SK-N-MC (cell line): ENCODE measurements around the gene IFI30.

Experiments
- DNase-seq: peaks from one replicate; pipeline ENCODE4 v3.0.0-alpha.2; 2011; ENCODE audit warnings: low read depth, low spot score
- H3K27ac ChIP-seq: fragments of 200-600 bp; sonication (generic); 2 replicates; pipeline ENCODE4 v1.5.1; 2016; ENCODE audit warnings: mixed run types
- H3K36me3 ChIP-seq: fragments of 200-600 bp; sonication (generic); 2 replicates; pipeline ENCODE4 v1.6.1; 2017; ENCODE audit warnings: antibody characterized with exemption, low read length, mixed read lengths; ENCODE audit not compliant: insufficient read depth
- H3K4me3 ChIP-seq: fragments of 200-600 bp; sonication (generic); 2 replicates; pipeline ENCODE4 v1.5.1; 2016
- H3K9ac ChIP-seq: fragments of 200-600 bp; sonication (generic); 2 replicates; pipeline ENCODE4 v1.8.0; 2017; ENCODE audit warnings: mixed run types, mixed read lengths; ENCODE audit not compliant: insufficient read length
- H3K9me3 ChIP-seq: fragments of 200-600 bp; sonication (generic); 2 replicates; pipeline ENCODE4 v1.6.1; 2017; ENCODE audit warnings: low read depth, mild to moderate bottlenecking, antibody characterized with exemption, low read length, moderate library complexity, mixed read lengths
- EZH2 ChIP-seq: fragments of 200-600 bp; sonication (generic); IDR thresholded peaks from one replicate; pipeline ENCODE4 v1.6.1; 2017; ENCODE audit warnings: antibody characterized with exemption
- FOXP2 ChIP-seq: optimal IDR thresholded peaks from 2 replicates; pipeline ENCODE3; 2011; ENCODE audit warnings: mild to moderate bottlenecking, moderate library complexity; ENCODE audit not compliant: insufficient read depth; ENCODE audit errors: extremely low read length, control extremely low read depth
- POLR2AphosphoS5 ChIP-seq: IDR thresholded peaks from 2 replicates; pipeline ENCODE4 v1.6.1; 2012; ENCODE audit warnings: mild to moderate bottlenecking, low read depth, low read length, borderline replicate concordance

IFI30 gene

GRCh38 chr19:18135712-18136584 is 37.7 kb upstream of the IFI30 start:
- Histone ChIP-seq H3K9me3 (no peaks in the 10 kb centered on the region), H3K36me3 (peaks cover 8% of the 10 kb centered on the region; the same call in 1 of the 2 replicates)
- TF ChIP-seq EZH2 (no peak), POLR2AphosphoS5 (no peak), FOXP2 (no peak)

DNA sequence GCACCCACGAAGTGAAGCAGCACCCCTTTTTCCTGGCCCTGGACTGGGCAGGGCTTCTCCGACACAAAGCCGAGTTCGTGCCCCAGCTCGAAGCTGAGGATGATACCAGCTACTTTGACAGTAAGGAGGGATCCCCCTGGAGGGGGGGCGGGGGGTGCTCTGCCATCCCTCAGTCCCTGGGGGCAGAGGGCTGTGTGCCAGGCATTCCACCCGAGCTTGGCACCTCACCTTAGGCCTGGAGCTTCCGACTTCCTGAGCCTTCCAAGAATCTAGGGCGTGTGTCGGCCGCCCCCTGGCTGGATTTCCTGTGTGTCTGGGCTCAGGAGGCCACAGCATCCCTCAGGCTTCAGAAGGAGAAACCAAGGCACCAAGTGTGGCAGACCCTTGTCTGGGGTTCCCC is 36.4 kb upstream of the IFI30 start:
- Histone ChIP-seq H3K9me3 (no peaks in the 10 kb centered on the region), H3K36me3 (peaks cover 11% of the 10 kb centered on the region; the same call in 1 of the 2 replicates), H3K27ac (no peak overlapping the region), H3K9ac (no peak overlapping the region), H3K4me3 (no peak overlapping the region)
- no peak for DNase-seq
- no peak for TF ChIP-seq FOXP2
- no peak for TF ChIP-seq EZH2
- TF ChIP-seq POLR2AphosphoS5 = no peak

More at GRCh38 chr19:18135712-18136584, 37.7 kb upstream of the IFI30 start:
- Histone ChIP-seq H3K27ac (no peak overlapping the region), H3K4me3 (no peak overlapping the region), H3K9ac (no peak overlapping the region)
- no peak for DNase-seq

DNA sequence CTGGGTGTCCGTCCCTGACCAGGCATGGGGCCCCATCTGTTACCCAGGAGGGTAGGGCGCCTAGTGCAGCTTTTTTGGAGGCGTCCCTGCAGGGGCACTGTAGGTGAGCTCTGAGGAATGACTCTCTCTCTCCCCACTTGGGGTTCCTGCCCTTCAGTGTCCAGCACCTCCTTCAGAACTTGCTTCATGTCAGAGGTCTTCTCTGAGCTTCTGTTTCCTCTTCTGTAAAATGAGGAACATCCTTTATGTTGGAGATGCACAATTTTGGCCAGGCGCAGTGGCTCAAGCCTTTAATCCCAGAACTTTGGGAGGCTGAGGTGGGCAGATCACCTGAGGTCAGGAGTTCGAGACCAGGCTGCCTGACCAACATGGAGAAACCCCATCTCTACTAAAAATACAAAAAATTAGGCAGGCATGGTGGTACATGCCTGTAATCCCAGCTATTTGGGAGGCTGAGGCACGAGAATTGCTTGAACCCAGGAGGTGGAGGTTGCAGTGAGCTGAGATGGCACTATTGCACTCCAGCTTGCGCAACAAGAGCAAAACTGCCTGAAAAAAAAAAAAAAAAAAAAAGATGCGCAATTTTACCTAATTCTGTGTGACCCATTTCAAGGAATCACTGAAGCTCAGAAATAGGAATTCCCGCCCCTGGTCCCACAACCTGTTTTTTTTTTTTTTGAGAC is 35.8 kb upstream of the IFI30 start:
- H3K9ac ChIP-seq = no peak overlapping the region
- H3K27ac ChIP-seq = no peak overlapping the region
- H3K4me3 ChIP-seq = no peak overlapping the region
- no peak for DNase-seq
- H3K36me3 ChIP-seq = peaks cover 7% of the 10 kb centered on the region; the same call in 1 of the 2 replicates
- H3K9me3 ChIP-seq = no peaks in the 10 kb centered on the region
- TF ChIP-seq POLR2AphosphoS5 (no peak), EZH2 (no peak)

GRCh38 chr19:18140473-18140872 is 33.1 kb upstream of the IFI30 start:
- DNase-seq = no peak
- no peak overlapping the region for H3K4me3 ChIP-seq
- H3K9me3 ChIP-seq = no peaks in the 10 kb centered on the region
- H3K36me3 ChIP-seq = peaks cover 15% of the 10 kb centered on the region; the same call in 1 of the 2 replicates
- no peak overlapping the region for H3K27ac ChIP-seq
- TF ChIP-seq EZH2 (no peak), POLR2AphosphoS5 (no peak), FOXP2 (no peak)
- no peak overlapping the region for H3K9ac ChIP-seq

DNA sequence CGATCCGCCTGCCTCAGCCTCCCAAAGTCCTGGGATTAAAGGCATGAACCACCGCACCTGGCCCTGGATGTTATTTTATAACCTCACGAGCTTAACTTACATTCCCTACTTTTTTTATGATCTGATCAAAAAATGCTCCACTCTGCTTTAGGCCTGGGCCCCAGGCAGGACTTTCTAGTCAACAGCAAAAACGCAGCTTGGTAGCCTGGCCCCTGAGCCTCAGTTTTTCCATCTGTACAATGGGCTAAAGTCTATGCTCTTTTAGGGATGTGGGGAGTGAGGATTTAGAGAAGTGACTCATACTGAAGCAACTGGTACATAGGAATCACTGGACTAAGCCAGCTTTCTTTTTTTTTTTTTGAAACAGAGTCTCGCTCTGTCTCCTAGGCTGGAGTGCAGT is 32.6 kb upstream of the IFI30 start:
- Histone ChIP-seq H3K9me3 (no peaks in the 10 kb centered on the region), H3K4me3 (no peak overlapping the region), H3K27ac (no peak overlapping the region), H3K9ac (no peak overlapping the region), H3K36me3 (peaks cover 15% of the 10 kb centered on the region; the same call in 1 of the 2 replicates)
- no peak for TF ChIP-seq FOXP2
- no peak for TF ChIP-seq POLR2AphosphoS5
- no peak for TF ChIP-seq EZH2
- DNase-seq = no peak

- H3K27ac ChIP-seq = no peak overlapping the region
- TF ChIP-seq FOXP2 = no peak
- H3K9ac ChIP-seq = no peak overlapping the region
- no peak for DNase-seq
- H3K4me3 ChIP-seq = no peak overlapping the region
- H3K36me3 ChIP-seq = peaks cover 15% of the 10 kb centered on the region; the same call in 1 of the 2 replicates
- no peaks in the 10 kb centered on the region for H3K9me3 ChIP-seq
Measured at GRCh38 chr19:18143902-18144301, 29.7 kb upstream of the IFI30 start.

- DNase-seq = no peak
- Histone ChIP-seq H3K4me3 (no peak overlapping the region), H3K9me3 (no peaks in the 10 kb centered on the region), H3K36me3 (peaks cover 15% of the 10 kb centered on the region; the same call in 1 of the 2 replicates), H3K27ac (no peak overlapping the region), H3K9ac (no peak overlapping the region)
- no peak for TF ChIP-seq EZH2
- TF ChIP-seq POLR2AphosphoS5 = no peak
- no peak for TF ChIP-seq FOXP2
Measured at GRCh38 chr19:18144361-18144760, 29.3 kb upstream of the IFI30 start.

- no peaks in the 10 kb centered on the region for H3K9me3 ChIP-seq
- TF ChIP-seq POLR2AphosphoS5 (no peak), EZH2 (no peak), FOXP2 (no peak)
- no peak overlapping the region for H3K9ac ChIP-seq
- peaks cover 15% of the 10 kb centered on the region; the same call in 1 of the 2 replicates for H3K36me3 ChIP-seq
- no peak overlapping the region for H3K4me3 ChIP-seq
- no peak for DNase-seq
- H3K27ac ChIP-seq = no peak overlapping the region
Measured at GRCh38 chr19:18144906-18145305, 28.7 kb upstream of the IFI30 start.
